Esophagus squamous epithelium (tissue), 5 donors: ENCODE data around the gene NT5C3B. TPM values are rescaled to one million over a fixed set of nuclear protein-coding genes. Genes with fewer than 3 reads are reported as not detected.
A peak's percentile ranks its signal among the peaks of the same experiment; 100 is the strongest.

Source experiments
- DNase-seq: peaks from one replicate; lab custom pipeline; 2025; lab: John Stamatoyannopoulos, UW
- H3K27ac ChIP-seq, 4 donors: fragments of 200-600 bp; sonication (generic); one replicate each; pipeline ENCODE4 v1.5.1; 2016 to 2019; ENCODE audit warnings: mild to moderate bottlenecking in 1 of 4
- H3K27me3 ChIP-seq, 4 donors: fragments of 200-600 bp; sonication (generic); 1 replicate in 3 of 4; 2 replicates in 1 of 4; pipeline versions ENCODE4 v1.5.1 to v1.6.0; 2017 to 2021; ENCODE audit warnings: antibody characterized with exemption in 1 of 4
- H3K36me3 ChIP-seq, 3 donors: fragments of 200-600 bp; sonication (generic); one replicate each; pipeline ENCODE4 v1.5.1; 2016 to 2019
- H3K4me1 ChIP-seq, 3 donors: fragments of 200-600 bp; sonication (generic); one replicate each; pipeline ENCODE4 v1.5.1; 2017 to 2019
- H3K4me3 ChIP-seq, 4 donors: fragments of 200-600 bp; sonication (generic); 1 replicate in 3 of 4; 2 replicates in 1 of 4; pipeline ENCODE4 v1.5.1; 2016 to 2019; ENCODE audit warnings: mild to moderate bottlenecking in 2 of 4, moderate library complexity in 1 of 4
- H3K9me3 ChIP-seq, 3 donors: fragments of 200-600 bp; sonication (generic); one replicate each; pipeline ENCODE4 v1.5.1; 2016 to 2019
- CTCF ChIP-seq, 6 experiments: fragments of 450-650 bp in 4 of 6; fragments of 200-600 bp in 2 of 6; sonication (generic) in 2 of 6; IDR thresholded peaks; one replicate each; pipeline ENCODE4 v1.5.1; 2016 to 2019; ENCODE audit warnings: antibody characterized with exemption in 6 of 6, mild to moderate bottlenecking in 4 of 6, moderate library complexity in 4 of 6
- POLR2A ChIP-seq, 4 donors: fragments of 450-650 bp; IDR thresholded peaks; one replicate each; pipeline ENCODE4 v1.6.1; 2017; ENCODE audit warnings: antibody characterized with exemption in 4 of 4, mild to moderate bottlenecking in 4 of 4, moderate library complexity in 3 of 4
- WGBS, 2 donors: methylation state at CpG; one replicate each; pipeline ENCODE4 v1.1.5; 2018; 5-methylcytosine and 5-hydroxymethylcytosine counted together
- intact Hi-C: fragments of 100-400 bp; cut with DNase I; formaldehyde crosslinking; loops from one replicate; pipeline ENCODE4 v1.15.0; 2022
- total RNA-seq, 4 donors: library from RNA; depleted of rRNA; stranded (reverse); fragments of >200 nt; gene quantifications; one replicate each; pipeline ENCODE4 v1.1.0, GENCODE V29; 2016
- donor health status: DM: yes; HTN: yes; CAD: no.

The NT5C3B gene
- total RNA-seq, 4 donors from 2014 or later, result 23.8 to 45.4 (median 30.5) TPM

GRCh38 chr17:41787021-41787418 is 49.0 kb downstream of the NT5C3B start:
- intact Hi-C loops, result no loop called here
- Histone ChIP-seq H3K27me3 (peaks cover 0 to 24% (median 0%) of the 10 kb centered on the region in 4 donors), H3K36me3 (peaks cover 0 to 13% (median 0%) of the 10 kb centered on the region in 3 donors), H3K4me3 (peak overlapping the region in 1 of 4 donors; percentile 82), H3K27ac (peak overlapping the region; percentile 81 to 98 (median 92)), H3K9me3 (no peaks in the 10 kb centered on the region), H3K4me1 (peaks cover 48 to 97% (median 58%) of the 10 kb centered on the region in 3 donors)
- TF ChIP-seq POLR2A (IDR thresholded peaks at IDR 0.05) (peak in 1 of 4 donors; percentile 97), CTCF (IDR thresholded peaks at IDR 0.05) (no peak)
- no peak for DNase-seq
- WGBS, 2 donors, result 16 to 45% methylated on average over 4 of the region's 4 CpGs

- peaks cover 44 to 97% (median 60%) of the 10 kb centered on the region in 3 donors for H3K4me1 ChIP-seq
- intact Hi-C loops, result no loop called here
- H3K27me3 ChIP-seq, result peaks cover 0 to 24% (median 0%) of the 10 kb centered on the region in 4 donors
- no peaks in the 10 kb centered on the region for H3K9me3 ChIP-seq
- H3K27ac ChIP-seq, result peak within 1 kb of the TSS; percentile 95 to 99 (median 98)
- 3 to 10% methylated on average over 2 to 8 of the region's 79 CpGs for WGBS, 2 donors
- DNase-seq, result peak; percentile 90
- H3K4me3 ChIP-seq, result peak within 1 kb of the TSS; percentile 63 to 82 (median 80)
- H3K36me3 ChIP-seq, result peaks cover 0 to 13% (median 0%) of the 10 kb centered on the region in 3 donors
- TF ChIP-seq POLR2A (IDR thresholded peaks at IDR 0.05), result peak in 3 of 4 donors; percentile 93 to 98 (median 95)
- TF ChIP-seq CTCF (IDR thresholded peaks at IDR 0.05), result peak in 5 of 6 experiments; percentile 40 to 76 (median 56)
Observed at GRCh38 chr17:41786227-41787020, 49.6 kb downstream of the NT5C3B start, which contains the start of gene JUP. TSS of gene JUP (minus strand) at chr17:41786711. CDS start at chr17:41771854, 14,857 bp downstream.

DNA sequence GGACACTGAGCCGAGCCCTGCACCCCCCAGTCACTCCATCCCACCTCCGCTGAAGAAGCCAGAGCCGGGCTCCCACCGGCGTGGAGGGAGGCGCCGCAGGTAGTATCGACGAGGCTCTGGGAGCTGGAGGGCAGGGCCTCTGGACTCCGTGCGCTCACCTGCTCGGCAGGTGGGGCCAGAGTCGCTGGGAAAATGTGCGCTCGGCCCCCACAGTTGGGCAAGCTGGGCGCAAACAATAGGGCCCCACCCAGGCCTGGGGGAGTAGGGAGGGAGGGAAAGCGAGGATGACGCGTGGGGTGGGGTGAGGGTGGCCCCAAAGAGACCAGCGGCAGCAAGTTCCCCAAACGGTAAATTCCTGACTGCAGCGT is 50.2 kb downstream of the NT5C3B start:
- intact Hi-C loops, result no loop called here
- TF ChIP-seq POLR2A (IDR thresholded peaks at IDR 0.05), result peak in 2 of 4 donors; percentile 47 to 62
- TF ChIP-seq CTCF (IDR thresholded peaks at IDR 0.05), result no peak
- Histone ChIP-seq H3K4me3 (peak overlapping the region; percentile 63 to 82 (median 80)), H3K9me3 (no peaks in the 10 kb centered on the region), H3K27me3 (peaks cover 0 to 24% (median 0%) of the 10 kb centered on the region in 4 donors), H3K4me1 (peaks cover 43 to 97% (median 65%) of the 10 kb centered on the region in 3 donors), H3K27ac (peak overlapping the region; percentile 95 to 99 (median 98)), H3K36me3 (peaks cover 0 to 13% (median 0%) of the 10 kb centered on the region in 3 donors)
- DNase-seq, result no peak
- whole genome bisulfite sequencing, 2 donors, result 0% methylated on average over 1 to 5 of the region's 22 CpGs

GRCh38 chr17:41785091-41785858 is 50.8 kb downstream of the NT5C3B start:
- Histone ChIP-seq H3K27me3 (peaks cover 0 to 24% (median 0%) of the 10 kb centered on the region in 4 donors), H3K4me3 (peak overlapping the region; percentile 63 to 82 (median 80)), H3K9me3 (no peaks in the 10 kb centered on the region), H3K27ac (peak overlapping the region; percentile 95 to 99 (median 98)), H3K4me1 (peaks cover 43 to 97% (median 66%) of the 10 kb centered on the region in 3 donors), H3K36me3 (peaks cover 0 to 13% (median 0%) of the 10 kb centered on the region in 3 donors)
- no peak for TF ChIP-seq POLR2A (IDR thresholded peaks at IDR 0.05)
- TF ChIP-seq CTCF (IDR thresholded peaks at IDR 0.05), result no peak
- DNase-seq, result no peak
- WGBS, 2 donors, result 12 to 14% methylated on average over 7 to 10 of the region's 13 CpGs
- intact Hi-C loops, result no loop called here
